IMR-90 (cell line): Measurements from ENCODE around the gene CCR3. TPM values are rescaled to one million over a fixed set of nuclear protein-coding genes. Genes with fewer than 3 reads are reported as not detected.

ENCODE experiments used
- ATAC-seq: fragments of 200-7000 bp; cut with Tn5 transposase; 2 replicates; pipeline ENCODE4 v1.9.1; 2020; ENCODE audit warnings: low read depth, mild to moderate bottlenecking, moderate library complexity
- BruUV-seq: library from RNA; stranded (reverse); fragments of 400-500 nt; replicated peaks from 2 replicates; lab custom pipeline; 2021; lab: Mats Ljungman, UMichigan
- CTCF ChIA-PET: fragments of 300-600 bp; formaldehyde crosslinking; extraction: SDS; loops from one replicate; lab custom pipeline; 2021; ENCODE audit warnings: antibody characterized with exemption; lab: Yijun Ruan, JAX
- POLR2A ChIA-PET: fragments of 300-600 bp; sonication (Branson Sonifier 250); formaldehyde crosslinking; loops from one replicate; lab custom pipeline; 2022; ENCODE audit warnings: antibody characterized with exemption; ENCODE audit not compliant: unreplicated experiment; lab: Charles Lee
- DNase-seq: peaks from one replicate; pipeline ENCODE4 v3.0.0; 2013
- H2AFZ ChIP-seq: replicated peaks from 2 replicates; pipeline ENCODE3; 2013; ENCODE audit warnings: low read length, mild to moderate bottlenecking; ENCODE audit not compliant: poor library complexity
- H2AK5ac ChIP-seq: 2 replicates; pipeline ENCODE4 v1.6.1; 2013; ENCODE audit warnings: low read depth, low read length, inconsistent platforms
- H2AK9ac ChIP-seq: replicated peaks from 2 replicates; pipeline ENCODE3; 2013; ENCODE audit warnings: mild to moderate bottlenecking, low read depth, low read length, moderate library complexity; ENCODE audit not compliant: poor library complexity
- H2BK120ac ChIP-seq: 2 replicates; pipeline ENCODE4 v1.6.1; 2013; ENCODE audit warnings: low read depth, low read length, inconsistent platforms
- H2BK15ac ChIP-seq: 3 replicates; pipeline ENCODE4 v1.6.1; 2013; ENCODE audit warnings: low read depth, low read length, inconsistent platforms
- H2BK20ac ChIP-seq: 2 replicates; pipeline ENCODE4 v1.6.1; 2013; ENCODE audit warnings: low read depth, mild to moderate bottlenecking, inconsistent platforms, low read length, moderate library complexity
- H2BK5ac ChIP-seq: 2 replicates; pipeline ENCODE4 v1.6.1; 2013; ENCODE audit warnings: mild to moderate bottlenecking, low read depth, low read length, inconsistent platforms; ENCODE audit not compliant: poor library complexity, severe bottlenecking
- H3K14ac ChIP-seq: replicated peaks from 2 replicates; pipeline ENCODE4 v1.6.1; 2013; ENCODE audit warnings: low read depth, low read length, inconsistent platforms
- H3K18ac ChIP-seq: 2 replicates; pipeline ENCODE4 v1.6.1; 2013; ENCODE audit warnings: low read depth, low read length, control low read depth
- H3K23ac ChIP-seq: 2 replicates; pipeline ENCODE4 v1.6.1; 2013; ENCODE audit warnings: low read depth, low read length, inconsistent platforms
- H3K27ac ChIP-seq: 2 replicates; pipeline ENCODE4 v1.5.1; 2013; ENCODE audit warnings: mild to moderate bottlenecking, control low read depth, low read length; ENCODE audit not compliant: insufficient read depth
- H3K27me3 ChIP-seq: 2 replicates; pipeline ENCODE4 v1.6.1; 2013; ENCODE audit warnings: low read length; ENCODE audit not compliant: control insufficient read depth, insufficient read depth
- H3K36me3 ChIP-seq: 2 replicates; pipeline ENCODE4 v1.6.1; 2013; ENCODE audit warnings: low read length, mixed read lengths; ENCODE audit not compliant: control insufficient read depth, insufficient read depth
- H3K4ac ChIP-seq: 2 replicates; pipeline ENCODE4 v1.6.1; 2013; ENCODE audit warnings: low read depth, low read length, inconsistent platforms
- H3K4me1 ChIP-seq: 2 replicates; pipeline ENCODE4 v1.6.1; 2013; ENCODE audit warnings: low read length, mixed read lengths; ENCODE audit not compliant: control insufficient read depth, insufficient read depth
- H3K4me2 ChIP-seq: 2 replicates; pipeline ENCODE4 v1.6.1; 2013; ENCODE audit warnings: low read depth, mild to moderate bottlenecking, control low read depth, low read length, moderate library complexity
- H3K4me3 ChIP-seq: 2 replicates; pipeline ENCODE4 v1.5.1; 2013; ENCODE audit warnings: low read depth, mild to moderate bottlenecking, control low read depth, low read length, moderate library complexity; ENCODE audit not compliant: insufficient read depth
- H3K56ac ChIP-seq: 2 replicates; pipeline ENCODE4 v1.6.1; 2013; ENCODE audit warnings: low read length, inconsistent platforms; ENCODE audit not compliant: insufficient read depth; ENCODE audit errors: extremely low read depth
- H3K79me1 ChIP-seq, 2 experiments: 2 replicates each; pipeline ENCODE4 v1.6.1; 2013; ENCODE audit warnings: low read length in 2 of 2, inconsistent platforms in 1 of 2, low read depth in 1 of 2
- H3K9ac ChIP-seq: 2 replicates; pipeline ENCODE4 v1.6.1; 2013; ENCODE audit warnings: low read depth, low read length, control low read depth
- H3K9me1 ChIP-seq: 2 replicates; pipeline ENCODE4 v1.6.1; 2013; ENCODE audit warnings: low read length, inconsistent platforms; ENCODE audit not compliant: insufficient read depth
- H3K9me3 ChIP-seq: 2 replicates; pipeline ENCODE4 v1.6.1; 2013; ENCODE audit warnings: low read length; ENCODE audit not compliant: control insufficient read depth, insufficient read depth
- H4K20me1 ChIP-seq: 2 replicates; pipeline ENCODE4 v1.6.1; 2013; ENCODE audit warnings: low read length, inconsistent platforms; ENCODE audit not compliant: insufficient read depth
- H4K5ac ChIP-seq: 2 replicates; pipeline ENCODE4 v1.6.1; 2013; ENCODE audit warnings: mild to moderate bottlenecking, low read depth, low read length, control low read depth
- H4K8ac ChIP-seq, 2 experiments: 2 replicates each; pipeline ENCODE4 v1.6.1; 2013; ENCODE audit warnings: low read depth in 2 of 2, low read length in 2 of 2, control low read depth in 1 of 2, inconsistent platforms in 1 of 2
- H4K91ac ChIP-seq: 2 replicates; pipeline ENCODE4 v1.6.1; 2013; ENCODE audit warnings: low read depth, low read length, inconsistent platforms; ENCODE audit not compliant: insufficient read depth
- CEBPB ChIP-seq: IDR thresholded peaks from 2 replicates; pipeline ENCODE4 v1.6.1; 2012; ENCODE audit warnings: low read depth, low read length, improper control_type of control experiment
- CHD1 ChIP-seq: IDR thresholded peaks from 2 replicates; pipeline ENCODE4 v1.6.1; 2012; ENCODE audit warnings: low read depth, low read length, improper control_type of control experiment
- CTCF ChIP-seq: conservative IDR thresholded peaks from 2 replicates; pipeline ENCODE4 v1.5.1; 2012; ENCODE audit warnings: mild to moderate bottlenecking, low read depth, low read length, improper control_type of control experiment
- ELK1 ChIP-seq: fragments of 150-350 bp; IDR thresholded peaks from 2 replicates; pipeline ENCODE4 v1.6.1; 2016; ENCODE audit warnings: low read depth, mild to moderate bottlenecking, low read length, moderate library complexity, borderline replicate concordance
- MAFK ChIP-seq: IDR thresholded peaks from 2 replicates; pipeline ENCODE4 v1.6.1; 2012; ENCODE audit warnings: low read depth, low read length, improper control_type of control experiment
- MAZ ChIP-seq: IDR thresholded peaks from 2 replicates; pipeline ENCODE4 v1.6.1; 2012; ENCODE audit warnings: low read depth, mild to moderate bottlenecking, low read length, improper control_type of control experiment, moderate library complexity, borderline replicate concordance
- MXI1 ChIP-seq: IDR thresholded peaks from 2 replicates; pipeline ENCODE4 v1.6.1; 2012; ENCODE audit warnings: low read depth, mild to moderate bottlenecking, low read length, moderate library complexity, borderline replicate concordance
- NFE2L2 ChIP-seq: fragments of 150-350 bp; IDR thresholded peaks from 2 replicates; pipeline ENCODE4 v1.6.1; 2016; ENCODE audit warnings: low read depth, mild to moderate bottlenecking, low read length
- POLR2A ChIP-seq: IDR thresholded peaks from 2 replicates; pipeline ENCODE4 v1.6.1; 2012; ENCODE audit warnings: mild to moderate bottlenecking, low read depth, low read length
- RAD21 ChIP-seq: IDR thresholded peaks from 2 replicates; pipeline ENCODE4 v1.6.1; 2012; ENCODE audit warnings: low read length, improper control_type of control experiment
- RCOR1 ChIP-seq: IDR thresholded peaks from 2 replicates; pipeline ENCODE4 v1.6.1; 2012; ENCODE audit warnings: mild to moderate bottlenecking, low read length, improper control_type of control experiment; ENCODE audit not compliant: insufficient replicate concordance
- RFX5 ChIP-seq: IDR thresholded peaks from 2 replicates; pipeline ENCODE4 v1.8.0; 2012; ENCODE audit warnings: low read depth, mild to moderate bottlenecking, low read length, moderate library complexity
- SMC3 ChIP-seq: fragments of 150-350 bp; IDR thresholded peaks from 2 replicates; pipeline ENCODE4 v1.6.1; 2016; ENCODE audit warnings: low read depth, mild to moderate bottlenecking, antibody characterized with exemption, low read length, moderate library complexity
- WGBS, 2 experiments: methylation state at CpG; one replicate each; pipeline versions ENCODE4 v1.1.5 to v1.1.7; 2013; ENCODE audit warnings: missing lambda C conversion rate in 2 of 2; ENCODE audit not compliant: insufficient read length in 1 of 2; ENCODE audit errors: extremely low coverage in 2 of 2; 5-methylcytosine and 5-hydroxymethylcytosine counted together
- dilution Hi-C: fragments of 300-500 bp; cut with HindIII; formaldehyde crosslinking; loops from one replicate; pipeline ENCODE4 v1.14.3; 2018; ENCODE audit warnings: low sequenced_read_pairs; ENCODE audit not compliant: unreplicated experiment
- in situ Hi-C: fragments of 300-500 bp; cut with MboI; formaldehyde crosslinking; loops from 3 replicates; pipeline ENCODE4 v1.14.3; 2019; ENCODE audit warnings: low sequenced_read_pairs, inconsistent platforms, mixed read lengths
- intact Hi-C: fragments of 100-400 bp; cut with micrococcal nuclease; formaldehyde crosslinking; loops from 2 replicates; pipeline ENCODE4 v1.10.0; 2022
- polyA plus RNA-seq, 3 experiments: library from polyadenylated mRNA; depleted of rRNA; stranded (reverse); fragments of >200 nt; gene quantifications; 2 replicates each; pipeline ENCODE4 v1.2.3, GENCODE V29; 2012; ENCODE audit warnings: low replicate concordance in 1 of 3
- total RNA-seq: library from RNA; depleted of rRNA; stranded (reverse); fragments of >200 nt; gene quantifications from 2 replicates; pipeline ENCODE4 v1.2.3, GENCODE V29; 2012
- TF ChIP-seq, protein P1 (sequence below): fragments of 150-350 bp; IDR thresholded peaks from 2 replicates; pipeline ENCODE4 v1.6.1; 2017; ENCODE audit warnings: mild to moderate bottlenecking, antibody characterized with exemption, low read length, low read depth

CCR3 gene
- total and polyA plus RNA-seq, 2 of the 4 experiments (the other 2 are of a cell fraction) = not detected

- WGBS, 2 experiments = no CpG with 5 or more reads among the region's 4 CpGs
- in situ Hi-C loops (no loop called here), dilution Hi-C loops (no loop called here), intact Hi-C loops (no loop called here)
- Histone ChIP-seq H3K4me3 (no peak overlapping the region), H3K14ac (no peak overlapping the region), H3K18ac (no peak overlapping the region), H4K8ac (no peak overlapping the region), H2BK120ac (no peak overlapping the region), H3K27ac (no peak overlapping the region), H3K9me3 (no peaks in the 10 kb centered on the region), H4K91ac (no peak overlapping the region), H2BK15ac (no peak overlapping the region), H3K36me3 (no peaks in the 10 kb centered on the region), H3K9me1 (no peaks in the 10 kb centered on the region), H4K5ac (no peak overlapping the region), H3K56ac (no peak overlapping the region), H3K4me1 (no peaks in the 10 kb centered on the region), H3K23ac (no peak overlapping the region), H2BK20ac (no peak overlapping the region), H2AK9ac (no peak overlapping the region), H3K4ac (no peak overlapping the region), H3K9ac (no peak overlapping the region), H3K4me2 (no peak overlapping the region), H2AFZ (no peak overlapping the region), H3K79me1 (no peaks in the 10 kb centered on the region), H4K20me1 (no peaks in the 10 kb centered on the region), H2AK5ac (no peak overlapping the region), H3K27me3 (peaks cover 18% of the 10 kb centered on the region), H2BK5ac (no peak overlapping the region)
- DNase-seq (no peak), ATAC-seq (no peak)
- TF ChIP-seq SMC3 (no peak), POLR2A (no peak), CHD1 (no peak), MAZ (no peak), CTCF (no peak), MXI1 (no peak), RCOR1 (no peak), RFX5 (no peak), ELK1 (no peak), NFE2L2 (no peak), RAD21 (no peak), MAFK (no peak), CEBPB (no peak)
- TF ChIP-seq, protein P1, sequence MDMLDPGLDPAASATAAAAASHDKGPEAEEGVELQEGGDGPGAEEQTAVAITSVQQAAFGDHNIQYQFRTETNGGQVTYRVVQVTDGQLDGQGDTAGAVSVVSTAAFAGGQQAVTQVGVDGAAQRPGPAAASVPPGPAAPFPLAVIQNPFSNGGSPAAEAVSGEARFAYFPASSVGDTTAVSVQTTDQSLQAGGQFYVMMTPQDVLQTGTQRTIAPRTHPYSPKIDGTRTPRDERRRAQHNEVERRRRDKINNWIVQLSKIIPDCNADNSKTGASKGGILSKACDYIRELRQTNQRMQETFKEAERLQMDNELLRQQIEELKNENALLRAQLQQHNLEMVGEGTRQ = no peak
- ChIA-PET POLR2A (no interaction called here), CTCF (no interaction called here)
- BruUV-seq = no TSS peak
These were observed 29.0 kb downstream of the CCR3 start for GRCh38 chr3:46271209-46271745.
